Omental fat pad (tissue), 4 donors: ENCODE measurements around the gene ARHGAP12. TPM values are rescaled to one million over a fixed set of nuclear protein-coding genes. Genes with fewer than 3 reads are reported as not detected.

Experiments
- ATAC-seq: fragments of 150-250 bp; one replicate; pipeline ENCODE4 v1.9.1; 2016; ENCODE audit warnings: mild to moderate bottlenecking, moderate library complexity; ENCODE audit not compliant: low FRiP score
- DNase-seq: peaks from one replicate; pipeline ENCODE4 v3.0.0-alpha.2; 2019; ENCODE audit warnings: low spot score
- CTCF ChIP-seq, 3 donors: fragments of 450-650 bp; IDR thresholded peaks; one replicate each; pipeline ENCODE4 v1.5.1; 2016 to 2017; ENCODE audit warnings: antibody characterized with exemption in 3 of 3, mild to moderate bottlenecking in 3 of 3, moderate library complexity in 2 of 3
- total RNA-seq, 4 donors: library from RNA; depleted of rRNA; stranded (reverse); fragments of >200 nt; gene quantifications; one replicate each; pipeline ENCODE4 v1.1.0, GENCODE V29; 2016

ARHGAP12 gene
- total RNA-seq, 4 donors from 2014 or later: 20.4 to 47.4 (median 33.1) TPM

- DNase-seq (no peak), ATAC-seq (no peak)
- TF ChIP-seq CTCF (IDR thresholded peaks at IDR 0.05): no peak
Observed at GRCh38 chr10:31924833-31925232, 3.8 kb downstream of the ARHGAP12 start.

GRCh38 chr10:31923389-31923788, 5.2 kb downstream of the ARHGAP12 start:
- ATAC-seq (no peak), DNase-seq (no peak)
- TF ChIP-seq CTCF (IDR thresholded peaks at IDR 0.05): no peak

GRCh38 chr10:31921031-31921430, 7.6 kb downstream of the ARHGAP12 start:
- DNase-seq (no peak), ATAC-seq (no peak)
- no peak for TF ChIP-seq CTCF (IDR thresholded peaks at IDR 0.05)

GRCh38 chr10:31920538-31920937, 8.1 kb downstream of the ARHGAP12 start:
- ATAC-seq: no peak
- TF ChIP-seq CTCF (IDR thresholded peaks at IDR 0.05): no peak
- DNase-seq: no peak

GRCh38 chr10:31918671-31919409, 9.8 kb downstream of the ARHGAP12 start:
- DNase-seq: no peak
- ATAC-seq: no peak
- no peak for TF ChIP-seq CTCF (IDR thresholded peaks at IDR 0.05)

- TF ChIP-seq CTCF (IDR thresholded peaks at IDR 0.05): no peak
- no peak for DNase-seq
- ATAC-seq: no peak
Observed at GRCh38 chr10:31914370-31914769, 14.3 kb downstream of the ARHGAP12 start.
